Keratinocyte (primary cell): Measurements from ENCODE around the gene PCID2. TPM values are rescaled to one million over a fixed set of nuclear protein-coding genes. Genes with fewer than 3 reads are reported as not detected.

ENCODE experiments used
- DNase-seq: peaks from one replicate; pipeline ENCODE4 v3.0.0-alpha.2; 2011; ENCODE audit warnings: low read depth, missing footprints, low spot score
- FAIRE-seq: peaks from 2 replicates; lab custom pipeline; 2011; peaks lifted over from hg19 to GRCh38; lab: Jason Lieb, UNC
- H2AFZ ChIP-seq: 2 replicates; pipeline ENCODE4 v1.6.0; 2012; ENCODE audit warnings: low read length, control low read depth, inconsistent platforms; ENCODE audit not compliant: control insufficient read depth
- H3K27ac ChIP-seq: 2 replicates; pipeline ENCODE4 v1.5.1; 2011; ENCODE audit warnings: low read length; ENCODE audit not compliant: control insufficient read depth, insufficient read depth
- H3K27me3 ChIP-seq: 3 replicates; pipeline ENCODE4 v1.6.0; 2011; ENCODE audit warnings: low read length; ENCODE audit not compliant: control insufficient read depth, insufficient read depth; ENCODE audit errors: extremely low read depth
- H3K36me3 ChIP-seq, 2 experiments: 2 replicates in 1 of 2; 3 replicates in 1 of 2; pipeline ENCODE4 v1.5.1; 2011; ENCODE audit warnings: low read length in 2 of 2, mild to moderate bottlenecking in 1 of 2; ENCODE audit not compliant: control insufficient read depth in 2 of 2, insufficient read depth in 2 of 2; ENCODE audit errors: extremely low read depth in 1 of 2
- H3K4me1 ChIP-seq: 3 replicates; pipeline ENCODE4 v1.5.1; 2011; ENCODE audit warnings: low read length; ENCODE audit not compliant: control insufficient read depth, insufficient read depth; ENCODE audit errors: extremely low read depth
- H3K4me2 ChIP-seq: 3 replicates; pipeline ENCODE4 v1.6.0; 2011; ENCODE audit warnings: low read depth, low read length; ENCODE audit not compliant: control insufficient read depth, insufficient read depth; ENCODE audit errors: extremely low read depth
- H3K4me3 ChIP-seq, 3 experiments: fragments of 200-600 bp in 1 of 3; sonication (generic) in 1 of 3; 2 replicates in 2 of 3; 3 replicates in 1 of 3; pipeline ENCODE4 v1.5.1; 2011 to 2016; ENCODE audit warnings: low read length in 3 of 3, mild to moderate bottlenecking in 3 of 3, control low read depth in 2 of 3, inconsistent platforms in 1 of 3, low read depth in 1 of 3, mixed read lengths in 1 of 3, mixed run types in 1 of 3, moderate library complexity in 1 of 3; ENCODE audit not compliant: control insufficient read depth in 2 of 3, insufficient read depth in 2 of 3; ENCODE audit errors: extremely low read depth in 1 of 3
- H3K79me2 ChIP-seq: 2 replicates; pipeline ENCODE4 v1.6.0; 2012; ENCODE audit warnings: low read length; ENCODE audit not compliant: control insufficient read depth, insufficient read depth
- H3K9ac ChIP-seq: 3 replicates; pipeline ENCODE4 v1.6.0; 2011; ENCODE audit warnings: low read length; ENCODE audit not compliant: control insufficient read depth, insufficient read depth; ENCODE audit errors: extremely low read depth
- H3K9me1 ChIP-seq: 3 replicates; pipeline ENCODE4 v1.6.0; 2011; ENCODE audit warnings: low read length; ENCODE audit not compliant: control insufficient read depth, insufficient read depth; ENCODE audit errors: extremely low read depth
- H3K9me3 ChIP-seq: 2 replicates; pipeline ENCODE4 v1.5.1; 2012; ENCODE audit warnings: low read depth, low read length; ENCODE audit not compliant: control insufficient read depth
- H4K20me1 ChIP-seq: 3 replicates; pipeline ENCODE4 v1.6.0; 2011; ENCODE audit warnings: low read length; ENCODE audit not compliant: control insufficient read depth, insufficient read depth; ENCODE audit errors: extremely low read depth
- EZH2 ChIP-seq: IDR thresholded peaks from one replicate; pipeline ENCODE4 v1.6.1; 2012; ENCODE audit warnings: inconsistent platforms, mild to moderate bottlenecking, low read length, moderate library complexity
- dilution Hi-C: fragments of 300-500 bp; cut with MboI; formaldehyde crosslinking; loops from one replicate; pipeline ENCODE4 v1.7.0; 2020; ENCODE audit warnings: low sequenced_read_pairs; ENCODE audit not compliant: extremely low pct_ligation_motif_present
- polyA plus RNA-seq, 5 experiments: library from polyadenylated mRNA; depleted of rRNA in 3 of 5; stranded (reverse) in 3 of 5; stranded (forward) in 1 of 5; unstranded in 1 of 5; fragments of >200 nt; gene quantifications; 1 replicate in 1 of 5; 2 replicates in 3 of 5; 3 replicates in 1 of 5; pipeline versions ENCODE4 v1.2.1 to v1.2.3, GENCODE V29; 2011 to 2012; ENCODE audit warnings: missing spikeins in 2 of 5, low read depth in 1 of 5, low replicate concordance in 1 of 5
- TF ChIP-seq, protein P1 (sequence below), 3 experiments: IDR thresholded peaks in 1 of 3; conservative IDR thresholded peaks in 1 of 3; optimal IDR thresholded peaks in 1 of 3; 2 replicates in 2 of 3; 3 replicates in 1 of 3; pipeline versions ENCODE3 to v1.5.1; 2011; ENCODE audit warnings: low read length in 3 of 3, mild to moderate bottlenecking in 3 of 3, moderate library complexity in 2 of 3, control low read depth in 1 of 3, inconsistent platforms in 1 of 3; ENCODE audit not compliant: insufficient read depth in 2 of 3; ENCODE audit errors: extremely low read depth in 1 of 3

PCID2 gene
- polyA plus RNA-seq, 1 donor (not counting 4 experiments of a cell fraction or from before 2014, with no cell fraction given): 76.5 TPM

GRCh38 chr13:113152691-113152983, 55.8 kb downstream of the PCID2 start:
- Histone ChIP-seq H3K9ac (peak overlapping the region; percentile 57), H4K20me1 (no peaks in the 10 kb centered on the region), H3K27me3 (peaks cover 22% of the 10 kb centered on the region), H3K27ac (no peak overlapping the region), H3K4me1 (peaks cover 9% of the 10 kb centered on the region), H3K4me2 (peak overlapping the region; percentile 98), H3K9me1 (no peaks in the 10 kb centered on the region), H3K4me3 (peak overlapping the region in 1 of 3 experiments; percentile 46), H2AFZ (peak overlapping the region; percentile 90), H3K9me3 (no peaks in the 10 kb centered on the region), H3K79me2 (no peaks in the 10 kb centered on the region), H3K36me3 (no peaks in the 10 kb centered on the region)
- dilution Hi-C loops: no loop called here
- peak; percentile 67 for TF ChIP-seq EZH2
- TF ChIP-seq, protein P1, sequence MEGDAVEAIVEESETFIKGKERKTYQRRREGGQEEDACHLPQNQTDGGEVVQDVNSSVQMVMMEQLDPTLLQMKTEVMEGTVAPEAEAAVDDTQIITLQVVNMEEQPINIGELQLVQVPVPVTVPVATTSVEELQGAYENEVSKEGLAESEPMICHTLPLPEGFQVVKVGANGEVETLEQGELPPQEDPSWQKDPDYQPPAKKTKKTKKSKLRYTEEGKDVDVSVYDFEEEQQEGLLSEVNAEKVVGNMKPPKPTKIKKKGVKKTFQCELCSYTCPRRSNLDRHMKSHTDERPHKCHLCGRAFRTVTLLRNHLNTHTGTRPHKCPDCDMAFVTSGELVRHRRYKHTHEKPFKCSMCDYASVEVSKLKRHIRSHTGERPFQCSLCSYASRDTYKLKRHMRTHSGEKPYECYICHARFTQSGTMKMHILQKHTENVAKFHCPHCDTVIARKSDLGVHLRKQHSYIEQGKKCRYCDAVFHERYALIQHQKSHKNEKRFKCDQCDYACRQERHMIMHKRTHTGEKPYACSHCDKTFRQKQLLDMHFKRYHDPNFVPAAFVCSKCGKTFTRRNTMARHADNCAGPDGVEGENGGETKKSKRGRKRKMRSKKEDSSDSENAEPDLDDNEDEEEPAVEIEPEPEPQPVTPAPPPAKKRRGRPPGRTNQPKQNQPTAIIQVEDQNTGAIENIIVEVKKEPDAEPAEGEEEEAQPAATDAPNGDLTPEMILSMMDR (optimal IDR thresholded peaks at IDR 0.05 in 1 of 3, IDR thresholded peaks at IDR 0.05 in 1 of 3, conservative IDR thresholded peaks at IDR 0.05 in 1 of 3; ENCODE audit: extremely low read depth in 1 of 3, insufficient read depth in 2 of 3, low read length in 3 of 3): no peak
- no peak for FAIRE-seq
- no peak for DNase-seq

DNA sequence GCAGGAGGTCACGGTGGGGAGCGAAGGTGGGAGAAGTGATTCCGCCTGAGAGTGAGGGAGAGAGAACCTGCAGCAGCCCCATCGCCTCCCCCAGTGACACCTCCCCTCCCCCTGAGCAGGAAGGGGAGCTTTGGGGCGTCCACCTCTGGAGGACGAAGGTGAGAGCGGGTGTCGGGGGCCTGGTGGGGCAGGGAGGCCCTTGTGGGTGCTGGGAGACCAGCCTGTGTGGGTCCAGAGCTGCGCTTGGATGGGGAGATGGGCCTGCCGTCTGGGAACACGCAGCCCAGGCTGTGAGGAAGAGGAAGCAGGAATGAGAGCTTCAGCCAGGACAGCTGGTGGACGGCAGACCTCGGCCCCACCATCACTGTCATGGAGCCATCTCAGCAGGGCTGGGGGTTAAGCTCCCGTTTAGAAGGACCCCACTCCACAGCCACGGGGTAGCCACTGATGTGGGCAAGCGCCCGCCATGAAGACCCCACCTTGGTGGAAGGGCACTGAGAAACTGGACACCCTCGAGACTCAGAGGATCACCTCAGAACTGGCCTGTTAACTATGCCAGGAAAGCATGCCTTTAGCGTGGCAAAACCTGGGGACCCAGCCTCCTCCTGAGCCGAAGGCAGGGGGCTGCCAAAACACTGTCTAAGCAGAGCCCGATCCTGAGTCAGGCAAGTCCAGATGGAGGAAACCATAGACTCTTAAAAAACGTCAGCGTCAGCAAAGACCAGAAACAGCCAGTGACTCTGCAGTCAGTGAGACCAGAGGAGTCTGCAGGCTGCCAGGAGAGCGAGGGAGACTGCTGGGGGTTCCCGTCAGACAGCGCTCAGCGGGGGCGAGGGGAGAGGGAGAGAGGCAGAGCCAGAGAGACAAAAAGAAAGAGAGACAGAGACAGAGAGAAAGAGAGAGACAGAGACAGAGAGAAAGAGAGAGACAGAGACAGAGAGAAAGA, 56.5 kb downstream of the PCID2 start:
- TF ChIP-seq EZH2: no peak
- TF ChIP-seq, protein P1 (optimal IDR thresholded peaks at IDR 0.05 in 1 of 3, IDR thresholded peaks at IDR 0.05 in 1 of 3, conservative IDR thresholded peaks at IDR 0.05 in 1 of 3; ENCODE audit: extremely low read depth in 1 of 3, insufficient read depth in 2 of 3, low read length in 3 of 3): no peak
- no peak overlapping the region for H3K27ac ChIP-seq
- H3K9ac ChIP-seq: no peak overlapping the region
- no peak overlapping the region for H3K4me3 ChIP-seq
- dilution Hi-C loops: no loop called here
- no peaks in the 10 kb centered on the region for H3K9me1 ChIP-seq
- H2AFZ ChIP-seq: no peak overlapping the region
- no peaks in the 10 kb centered on the region for H3K79me2 ChIP-seq
- H3K4me2 ChIP-seq: no peak overlapping the region
- H3K27me3 ChIP-seq: peaks cover 25% of the 10 kb centered on the region
- no peaks in the 10 kb centered on the region for H3K9me3 ChIP-seq
- FAIRE-seq: no peak
- no peaks in the 10 kb centered on the region for H4K20me1 ChIP-seq
- DNase-seq: no peak
- peaks cover 9% of the 10 kb centered on the region for H3K4me1 ChIP-seq
- no peaks in the 10 kb centered on the region for H3K36me3 ChIP-seq
